K562 (cell line): ENCODE data around the gene CREB5. TPM values are rescaled to one million over a fixed set of nuclear protein-coding genes. Genes with fewer than 3 reads are reported as not detected.

Experiments
- ATAC-seq: fragments of 200-7000 bp; cut with Tn5 transposase; 3 replicates; pipeline ENCODE4 v1.9.1; 2020; ENCODE audit warnings: moderate library complexity
- BruUV-seq: library from RNA; stranded (reverse); fragments of 400-500 nt; replicated peaks from 2 replicates; lab custom pipeline; 2021; lab: Mats Ljungman, UMichigan
- CTCF ChIA-PET: fragments of 300-600 bp; formaldehyde crosslinking; extraction: SDS; loops from one replicate; lab custom pipeline; 2021; ENCODE audit warnings: low intra/inter-chr PET ratio; lab: Yijun Ruan, JAX
- POLR2A ChIA-PET: fragments of 300-600, 350-650 bp; sonication (Branson Sonifier 250); formaldehyde crosslinking; extraction: SDS; loops from one replicate; lab custom pipeline; 2021; ENCODE audit warnings: antibody characterized with exemption, inconsistent platforms; lab: Yijun Ruan, JAX
- DNase-seq, 4 experiments: peaks; one replicate each; pipeline versions ENCODE4 v3.0.0 to v3.0.0-alpha.2; 2011 to 2018; ENCODE audit warnings: low spot score in 3 of 4, mixed read lengths in 3 of 4; ENCODE audit errors: extremely low read depth in 1 of 4
- FAIRE-seq: peaks from 2 replicates; lab custom pipeline; 2011; peaks lifted over from hg19 to GRCh38; lab: Jason Lieb, UNC
- H2AFZ ChIP-seq: 2 replicates; pipeline ENCODE4 v1.6.0; 2011; ENCODE audit warnings: low read depth, low read length, control low read depth, inconsistent platforms
- H3K27ac ChIP-seq: fragments of 200-600 bp; 3 replicates; pipeline ENCODE4 v1.8.0; 2011; ENCODE audit warnings: low read depth, mild to moderate bottlenecking, control low read depth, inconsistent platforms, low read length, moderate library complexity, mixed read lengths; ENCODE audit errors: extremely low read depth
- H3K27me3 ChIP-seq, 2 experiments: fragments of 300-600 bp in 1 of 2; 2 replicates in 1 of 2; 3 replicates in 1 of 2; pipeline versions ENCODE4 v1.6.0 to v1.8.0; 2011; ENCODE audit warnings: inconsistent platforms in 2 of 2, low read length in 2 of 2, mild to moderate bottlenecking in 1 of 2, mixed read lengths in 1 of 2, moderate library complexity in 1 of 2; ENCODE audit not compliant: control insufficient read depth in 2 of 2, insufficient read depth in 2 of 2
- H3K36me3 ChIP-seq: fragments of 300-600 bp; 3 replicates; pipeline ENCODE4 v1.8.0; 2011; ENCODE audit warnings: mild to moderate bottlenecking, low read length, inconsistent platforms; ENCODE audit not compliant: control insufficient read depth, insufficient read depth
- H3K4me1 ChIP-seq, 2 experiments: fragments of 200-600 bp in 1 of 2; replicated peaks in 1 of 2; 2 replicates in 1 of 2; 3 replicates in 1 of 2; pipeline versions ENCODE4 v1.5.1 to v1.8.0; 2011; ENCODE audit warnings: inconsistent platforms in 2 of 2, low read length in 2 of 2, mild to moderate bottlenecking in 1 of 2, mixed read lengths in 1 of 2, moderate library complexity in 1 of 2; ENCODE audit not compliant: control insufficient read depth in 2 of 2, insufficient read depth in 2 of 2
- H3K4me2 ChIP-seq: 2 replicates; pipeline ENCODE4 v1.6.1; 2011; ENCODE audit warnings: low read length, control low read depth, inconsistent platforms, mixed read lengths; ENCODE audit not compliant: insufficient read depth
- H3K4me3 ChIP-seq: fragments of 200-600 bp; sonication (generic), shearing (Covaris generic); 2 replicates; pipeline ENCODE4 v1.5.1; 2016; ENCODE audit warnings: control low read depth, inconsistent platforms
- H3K79me2 ChIP-seq: fragments of 200-600 bp; 3 replicates; pipeline ENCODE4 v1.8.0; 2011; ENCODE audit warnings: low read length, inconsistent platforms; ENCODE audit not compliant: control insufficient read depth, insufficient read depth
- H3K9ac ChIP-seq, 2 experiments: 2 replicates each; pipeline versions ENCODE4 v1.6.0 to v1.6.1; 2011; ENCODE audit warnings: low read depth in 2 of 2, low read length in 2 of 2, control low read depth in 1 of 2, inconsistent platforms in 1 of 2, mild to moderate bottlenecking in 1 of 2, mixed read lengths in 1 of 2; ENCODE audit not compliant: insufficient read depth in 1 of 2
- H3K9me1 ChIP-seq: one replicate; pipeline ENCODE4 v1.6.0; 2011; ENCODE audit warnings: inconsistent platforms, mild to moderate bottlenecking, low read length, moderate library complexity; ENCODE audit not compliant: control insufficient read depth, insufficient read depth
- H3K9me3 ChIP-seq: replicated peaks from 2 replicates; pipeline ENCODE4 v1.5.1; 2011; ENCODE audit warnings: low read depth, low read length, inconsistent platforms; ENCODE audit not compliant: control insufficient read depth, insufficient read depth
- H4K20me1 ChIP-seq: replicated peaks from 2 replicates; pipeline ENCODE4 v1.6.1; 2011; ENCODE audit warnings: low read length, inconsistent platforms, mixed read lengths; ENCODE audit not compliant: control insufficient read depth, insufficient read depth
- ATF6 ChIP-seq: sonication (generic); formaldehyde crosslinking; IDR thresholded peaks from 2 replicates; pipeline ENCODE4 v1.4.0; 2020; ENCODE audit warnings: mild to moderate bottlenecking, missing genetic modification reagents
- CHD4 ChIP-seq: fragments of 200-600 bp; sonication (generic); IDR thresholded peaks from 3 replicates; pipeline ENCODE4 v1.6.1; 2012; ENCODE audit warnings: low read depth, mild to moderate bottlenecking, mixed read lengths, low read length, inconsistent platforms; ENCODE audit not compliant: insufficient read depth, insufficient replicate concordance, poor library complexity, severe bottlenecking
- FIP1L1 ChIP-seq: fragments of 200-400 bp; formaldehyde crosslinking; IDR thresholded peaks from 2 replicates; pipeline ENCODE4 v1.6.1; 2018; ENCODE audit warnings: mild to moderate bottlenecking, low read depth, low read length; ENCODE audit not compliant: poor library complexity, severe bottlenecking
- JUND ChIP-seq, 2 experiments: IDR thresholded peaks; 2 replicates in 1 of 2; 3 replicates in 1 of 2; pipeline ENCODE4 v1.6.1; 2011; ENCODE audit warnings: borderline replicate concordance in 2 of 2, low read depth in 2 of 2, low read length in 2 of 2, improper control_type of control experiment in 1 of 2, missing biosample characterization in 1 of 2, missing genetic modification characterization in 1 of 2, missing genetic modification reagents in 1 of 2
- KDM1A ChIP-seq, 2 experiments: fragments of 450-650 bp; IDR thresholded peaks; 2 replicates each; pipeline ENCODE4 v1.6.1; 2016; ENCODE audit warnings: mild to moderate bottlenecking in 2 of 2
- KDM4B ChIP-seq, 2 experiments: fragments of 450-650 bp in 1 of 2; sonication (generic) in 1 of 2; IDR thresholded peaks; 2 replicates each; pipeline ENCODE4 v1.6.1; 2016 to 2017; ENCODE audit warnings: borderline replicate concordance in 2 of 2, antibody characterized with exemption in 1 of 2, low read depth in 1 of 2, mild to moderate bottlenecking in 1 of 2
- MAFF ChIP-seq: IDR thresholded peaks from 2 replicates; pipeline ENCODE4 v1.6.1; 2012; ENCODE audit warnings: low read length, improper control_type of control experiment
- MXI1 ChIP-seq: IDR thresholded peaks from 2 replicates; pipeline ENCODE4 v1.6.1; 2011; ENCODE audit warnings: low read depth, mild to moderate bottlenecking, improper control_type of control experiment, low read length
- RBM17 ChIP-seq: fragments of 200-400 bp; formaldehyde crosslinking; IDR thresholded peaks from 2 replicates; pipeline ENCODE4 v1.6.1; 2017; ENCODE audit warnings: low read depth, mild to moderate bottlenecking, low read length, borderline replicate concordance
- RBM25 ChIP-seq: fragments of 200-400 bp; formaldehyde crosslinking; IDR thresholded peaks from 2 replicates; pipeline ENCODE4 v1.6.1; 2018; ENCODE audit warnings: low read length, low read depth, moderate library complexity; ENCODE audit not compliant: severe bottlenecking
- THRA ChIP-seq: fragments of 450-650 bp; IDR thresholded peaks from 2 replicates; pipeline ENCODE4 v1.6.1; 2017; ENCODE audit warnings: mild to moderate bottlenecking, moderate library complexity
- ZNF224 ChIP-seq: sonication (generic); formaldehyde crosslinking; IDR thresholded peaks from 2 replicates; pipeline ENCODE4 v1.8.0; 2022; ENCODE audit warnings: mild to moderate bottlenecking, missing genetic modification reagents
- ZNF512 ChIP-seq: IDR thresholded peaks from 2 replicates; pipeline ENCODE4 v1.6.1; 2016; ENCODE audit warnings: missing genetic modification characterization, missing compliant biosample characterization
- ZNF551 ChIP-seq: fragments of 250-450 bp; sonication (Bioruptor Pico); IDR thresholded peaks from 2 replicates; pipeline ENCODE4 v1.5.0; 2021; ENCODE audit warnings: mild to moderate bottlenecking, moderate library complexity
- WGBS: fragments of 100-300 bp; shearing (Covaris generic); methylation state at CpG from one replicate; pipeline ENCODE4 v1.1.6; 2016; ENCODE audit warnings: low coverage, mixed read lengths; ENCODE audit not compliant: insufficient coverage; ENCODE audit errors: missing lambda C conversion rate; 5-methylcytosine and 5-hydroxymethylcytosine counted together
- in situ Hi-C: fragments of 300-500 bp; cut with MboI; formaldehyde crosslinking; loops from 4 replicates; pipeline ENCODE4 v1.15.0; 2018; ENCODE audit warnings: inconsistent platforms, mixed read lengths
- intact Hi-C: fragments of 100-400 bp; cut with micrococcal nuclease; formaldehyde crosslinking; loops from 2 replicates; pipeline ENCODE4 v1.14.2; 2022
- polyA plus RNA-seq, 8 experiments: library from polyadenylated mRNA; depleted of rRNA in 4 of 8; stranded (reverse) in 5 of 8; unstranded in 3 of 8; fragments of >200 nt; fragmentation: Nextera tagmentation in 2 of 8; fragmentation: Illumina TruSeq in 1 of 8; extraction: Ambion mirVana in 2 of 8; extraction: Trizol in 1 of 8; gene quantifications; 2 replicates each; pipeline versions ENCODE4 v1.2.1 to v1.2.3, GENCODE V29; 2011 to 2014; ENCODE audit warnings: inconsistent platforms in 1 of 8, missing spikeins in 1 of 8
- total RNA-seq, 7 experiments: library from RNA; depleted of rRNA in 6 of 7; stranded (reverse); fragments of >200 nt in 6 of 7; fragmentation: Illumina TruSeq in 2 of 7; extraction: Trizol in 2 of 7; gene quantifications; 2 replicates each; pipeline versions ENCODE4 v1.2.1 to v1.2.3, GENCODE V29; 2011 to 2021; ENCODE audit warnings: low replicate concordance in 1 of 7

CREB5 gene
- total and polyA plus RNA-seq, 9 of the 15 experiments (the other 6 are each of a cell fraction or from before 2014, with no cell fraction given) = 0.33 to 6.4 (median 1.8) TPM

- TF ChIP-seq ZNF512 (tag) (no peak), CHD4 (no peak), ZNF224 (CRISPR knock-in tag) (no peak), THRA (no peak), KDM1A (IDR thresholded peaks at IDR 0.05) (no peak), ZNF551 (CRISPR knock-in tag) (no peak)
- TF ChIP-seq, all 486 proteins: peak for 0
These were observed 93.5 kb downstream of the CREB5 start (continued) for GRCh38 chr7:28505867-28506266.

DNA sequence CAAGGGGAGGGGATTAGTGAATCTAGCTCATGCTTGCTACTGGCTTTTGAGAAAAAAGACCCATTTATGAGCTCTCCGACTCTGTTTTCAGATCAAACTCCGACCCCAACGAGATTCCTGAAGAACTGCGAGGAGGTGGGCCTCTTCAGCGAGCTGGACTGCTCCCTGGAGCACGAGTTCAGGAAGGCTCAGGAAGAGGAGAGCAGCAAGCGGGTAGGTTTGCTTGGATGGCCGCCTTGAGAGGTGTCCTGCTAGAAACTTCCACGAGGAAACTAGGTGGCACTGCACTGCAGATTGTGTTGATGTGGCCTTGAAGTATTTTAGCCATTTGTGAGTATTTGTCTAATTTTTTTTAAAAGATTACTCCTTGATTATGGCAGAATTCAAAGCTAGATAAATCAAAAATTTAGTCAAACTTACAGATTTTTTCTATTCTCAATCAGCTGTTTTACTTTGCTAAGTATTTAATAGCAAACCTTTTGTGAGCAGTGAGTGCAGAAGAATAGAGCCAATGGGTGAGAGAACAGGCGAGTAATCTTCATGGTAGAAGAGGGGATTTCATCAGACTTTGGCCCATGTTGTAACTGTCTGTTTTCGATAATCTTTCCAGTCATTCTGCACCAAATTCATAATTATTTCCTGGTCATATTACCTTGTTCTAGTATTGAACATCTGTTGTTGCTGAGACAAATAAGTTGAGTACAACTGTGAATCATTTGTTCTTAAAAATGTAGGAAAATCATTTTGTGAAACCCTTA is 95.4 kb downstream of the CREB5 start:
- no peak for FAIRE-seq
- intact Hi-C loops = no loop called here
- BruUV-seq = no TSS peak
- no peak for TF ChIP-seq MAFF
- TF ChIP-seq RBM17 = no peak
- no peak for TF ChIP-seq JUND (IDR thresholded peaks at IDR 0.05; ENCODE audit: borderline replicate concordance, low read depth, low read length)
- TF ChIP-seq JUND (tag; IDR thresholded peaks at IDR 0.05; ENCODE audit: borderline replicate concordance, low read depth, low read length) = no peak
- no peak for TF ChIP-seq MXI1
- TF ChIP-seq KDM4B (IDR thresholded peaks at IDR 0.05; ENCODE audit: borderline replicate concordance in 2 of 2, low read depth in 1 of 2) = no peak
- TF ChIP-seq FIP1L1 = no peak
- no peak for TF ChIP-seq ATF6 (CRISPR knock-in tag)
- TF ChIP-seq RBM25 = no peak

More for the DNA sequence above, 95.4 kb downstream of the CREB5 start:
- no peaks in the 10 kb centered on the region for H4K20me1 ChIP-seq
- H3K9me1 ChIP-seq = no peaks in the 10 kb centered on the region
- no peak overlapping the region for H2AFZ ChIP-seq
- H3K36me3 ChIP-seq = no peaks in the 10 kb centered on the region
- no peaks in the 10 kb centered on the region for H3K9me3 ChIP-seq
- ATAC-seq (no peak), DNase-seq (no peak)
- no peak overlapping the region for H3K9ac ChIP-seq
- CTCF ChIA-PET = no interaction called here
- H3K4me2 ChIP-seq = no peak overlapping the region
- H3K27ac ChIP-seq = no peak overlapping the region
- in situ Hi-C loops = no loop called here
- POLR2A ChIA-PET = interaction anchor here (0.5 to 0.7 kb wide), 3 partner anchors 11 to 642 kb away, joined by 3 read pairs; no protein-coding TSS in a partner anchor
- no peaks in the 10 kb centered on the region for H3K4me1 ChIP-seq
- no peaks in the 10 kb centered on the region for H3K79me2 ChIP-seq
- peaks cover 2 to 4% of the 10 kb centered on the region in 2 experiments; a peak in 4 of 5 replicates for H3K27me3 ChIP-seq
- no peak overlapping the region for H3K4me3 ChIP-seq
- WGBS = 1% methylated on average over 11 of the region's 11 CpGs
